Central memory CD8-positive, alpha-beta T cell (primary cell): Measurements from ENCODE around the gene CFAP210.

Experiments used
- ATAC-seq: fragments of 150-1000 bp; cut with Tn5 transposase; replicated peaks from 2 replicates; pipeline ENCODE4 v1.10.0; 2022; ENCODE audit warnings: mild to moderate bottlenecking, moderate FRiP score, moderate number of reproducible peaks; ENCODE audit not compliant: poor library complexity, severe bottlenecking; ENCODE audit errors: extremely low read depth
- DNase-seq, 2 donors: peaks; one replicate each; pipeline ENCODE4 v3.0.0; 2021; ENCODE audit warnings: low spot score in 2 of 2
- H3K27ac Mint-ChIP-seq: one replicate; pipeline ENCODE4 v1.8.0; 2022; ENCODE audit warnings: low read depth, mild to moderate bottlenecking, moderate library complexity, mixed read lengths
- H3K27me3 Mint-ChIP-seq: one replicate; pipeline ENCODE4 v1.8.0; 2022; ENCODE audit warnings: mixed read lengths
- H3K36me3 Mint-ChIP-seq: one replicate; pipeline ENCODE4 v1.8.0; 2022; ENCODE audit warnings: mild to moderate bottlenecking, moderate library complexity, mixed read lengths; ENCODE audit not compliant: insufficient read depth
- H3K4me1 Mint-ChIP-seq: one replicate; pipeline ENCODE4 v1.8.0; 2022; ENCODE audit warnings: mixed read lengths
- H3K4me3 Mint-ChIP-seq: one replicate; pipeline ENCODE4 v1.8.0; 2022; ENCODE audit warnings: mild to moderate bottlenecking, moderate library complexity, mixed read lengths
- H3K9me3 Mint-ChIP-seq: one replicate; pipeline ENCODE4 v1.8.0; 2022; ENCODE audit warnings: mixed read lengths

CFAP210 gene

DNA sequence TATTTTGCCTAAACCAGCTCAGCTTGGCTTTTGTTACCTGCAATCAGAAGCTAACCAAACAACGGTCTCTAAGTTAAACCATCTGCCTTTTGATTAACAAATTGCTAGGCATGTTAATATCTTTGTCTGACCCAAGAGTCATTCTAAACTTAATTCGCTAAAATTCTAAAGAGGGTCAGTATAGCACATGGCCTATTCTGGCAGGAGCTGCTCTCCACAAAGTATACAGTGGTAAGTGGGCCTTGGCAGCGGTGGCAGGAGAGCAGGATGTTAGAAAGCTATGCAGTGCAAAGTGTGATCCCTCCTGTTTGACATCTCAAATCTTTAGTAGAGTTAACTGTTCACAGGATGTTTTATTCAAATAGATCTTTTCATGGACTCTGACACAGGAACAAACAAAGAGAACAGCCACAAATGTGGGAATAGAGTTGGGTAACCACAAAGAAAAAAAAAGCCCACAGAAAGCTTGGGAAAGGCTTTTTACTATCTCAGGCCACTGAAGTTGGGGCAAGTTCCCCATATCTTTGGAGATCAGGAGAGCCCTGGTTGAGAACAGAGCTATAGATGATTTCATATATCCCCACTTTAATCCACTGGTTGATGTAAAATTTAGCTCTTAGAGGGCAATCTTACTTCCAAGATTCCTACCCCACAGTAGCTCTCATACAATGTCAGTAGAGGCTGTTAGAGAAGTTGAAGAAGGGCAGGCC is 10.6 kb downstream of the CFAP210 start:
- Mint-ChIP-seq H3K36me3 (peaks cover 11% of the 10 kb centered on the region), H3K9me3 (peaks cover 2% of the 10 kb centered on the region), H3K4me3 (peak overlapping the region; percentile 28), H3K4me1 (peaks cover 25% of the 10 kb centered on the region), H3K27me3 (no peaks in the 10 kb centered on the region), H3K27ac (peak overlapping the region; percentile 91)
- no peak for DNase-seq
- peak; percentile 70 for ATAC-seq

GRCh38 chr2:169683054-169683424 is 11.2 kb downstream of the CFAP210 start:
- H3K9me3 Mint-ChIP-seq, result no peaks in the 10 kb centered on the region
- peak; percentile 80 for ATAC-seq
- H3K4me3 Mint-ChIP-seq, result peak overlapping the region; percentile 28
- H3K4me1 Mint-ChIP-seq, result peaks cover 25% of the 10 kb centered on the region
- peaks cover 7% of the 10 kb centered on the region for H3K36me3 Mint-ChIP-seq
- DNase-seq, result no peak
- H3K27me3 Mint-ChIP-seq, result no peaks in the 10 kb centered on the region
- H3K27ac Mint-ChIP-seq, result peak overlapping the region; percentile 91

DNA sequence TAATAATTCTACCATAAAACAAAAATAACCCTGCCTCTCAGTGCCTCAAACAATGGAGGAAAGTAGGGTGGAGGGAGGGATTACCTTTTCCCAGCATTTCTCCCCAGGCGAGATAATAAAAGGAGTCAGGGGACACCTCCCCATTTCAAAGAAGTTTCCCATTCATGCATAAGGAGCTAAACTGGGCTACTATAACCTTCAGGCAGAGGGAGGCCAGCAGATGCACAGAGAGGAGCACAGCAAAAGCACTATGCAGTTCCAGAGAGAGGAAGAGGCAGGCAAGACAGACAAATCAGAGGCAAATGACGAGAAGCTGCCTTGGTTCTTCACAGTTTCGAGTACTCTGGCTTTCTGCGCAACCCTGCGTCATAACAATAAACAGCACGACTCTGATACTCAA is 17.4 kb downstream of the CFAP210 start:
- no peaks in the 10 kb centered on the region for H3K9me3 Mint-ChIP-seq
- peaks cover 14% of the 10 kb centered on the region for H3K27me3 Mint-ChIP-seq
- H3K4me3 Mint-ChIP-seq, result no peak overlapping the region
- no peak overlapping the region for H3K27ac Mint-ChIP-seq
- peaks cover 3% of the 10 kb centered on the region for H3K36me3 Mint-ChIP-seq
- ATAC-seq, result no peak
- H3K4me1 Mint-ChIP-seq, result no peaks in the 10 kb centered on the region
- no peak for DNase-seq

GRCh38 chr2:169676357-169676756 is 17.8 kb downstream of the CFAP210 start:
- no peak overlapping the region for H3K27ac Mint-ChIP-seq
- H3K27me3 Mint-ChIP-seq, result peaks cover 14% of the 10 kb centered on the region
- peaks cover 3% of the 10 kb centered on the region for H3K36me3 Mint-ChIP-seq
- DNase-seq, result no peak
- no peak for ATAC-seq
- H3K4me1 Mint-ChIP-seq, result no peaks in the 10 kb centered on the region
- no peak overlapping the region for H3K4me3 Mint-ChIP-seq
- no peaks in the 10 kb centered on the region for H3K9me3 Mint-ChIP-seq

- Mint-ChIP-seq H3K27ac (no peak overlapping the region), H3K4me1 (no peaks in the 10 kb centered on the region), H3K9me3 (no peaks in the 10 kb centered on the region), H3K27me3 (peaks cover 14% of the 10 kb centered on the region), H3K4me3 (no peak overlapping the region), H3K36me3 (peaks cover 3% of the 10 kb centered on the region)
- no peak for DNase-seq
- no peak for ATAC-seq
These were observed 20.3 kb downstream of the CFAP210 start for GRCh38 chr2:169673921-169674320.

- Mint-ChIP-seq H3K27ac (no peak overlapping the region), H3K36me3 (peaks cover 2% of the 10 kb centered on the region), H3K4me3 (no peak overlapping the region), H3K4me1 (no peaks in the 10 kb centered on the region), H3K9me3 (no peaks in the 10 kb centered on the region), H3K27me3 (peaks cover 14% of the 10 kb centered on the region)
- ATAC-seq, result no peak
- no peak for DNase-seq
These were observed 21.1 kb downstream of the CFAP210 start for GRCh38 chr2:169673106-169673505.

GRCh38 chr2:169672406-169672805 is 21.8 kb downstream of the CFAP210 start:
- Mint-ChIP-seq H3K27ac (no peak overlapping the region), H3K9me3 (no peaks in the 10 kb centered on the region), H3K27me3 (peaks cover 14% of the 10 kb centered on the region), H3K4me3 (no peak overlapping the region), H3K36me3 (peaks cover 2% of the 10 kb centered on the region), H3K4me1 (no peaks in the 10 kb centered on the region)
- no peak for ATAC-seq
- no peak for DNase-seq

GRCh38 chr2:169670937-169671336 is 23.3 kb downstream of the CFAP210 start:
- H3K9me3 Mint-ChIP-seq, result no peaks in the 10 kb centered on the region
- no peak for ATAC-seq
- no peak overlapping the region for H3K4me3 Mint-ChIP-seq
- no peak overlapping the region for H3K27ac Mint-ChIP-seq
- H3K4me1 Mint-ChIP-seq, result no peaks in the 10 kb centered on the region
- peaks cover 2% of the 10 kb centered on the region for H3K36me3 Mint-ChIP-seq
- no peak for DNase-seq
- peaks cover 14% of the 10 kb centered on the region for H3K27me3 Mint-ChIP-seq

DNA sequence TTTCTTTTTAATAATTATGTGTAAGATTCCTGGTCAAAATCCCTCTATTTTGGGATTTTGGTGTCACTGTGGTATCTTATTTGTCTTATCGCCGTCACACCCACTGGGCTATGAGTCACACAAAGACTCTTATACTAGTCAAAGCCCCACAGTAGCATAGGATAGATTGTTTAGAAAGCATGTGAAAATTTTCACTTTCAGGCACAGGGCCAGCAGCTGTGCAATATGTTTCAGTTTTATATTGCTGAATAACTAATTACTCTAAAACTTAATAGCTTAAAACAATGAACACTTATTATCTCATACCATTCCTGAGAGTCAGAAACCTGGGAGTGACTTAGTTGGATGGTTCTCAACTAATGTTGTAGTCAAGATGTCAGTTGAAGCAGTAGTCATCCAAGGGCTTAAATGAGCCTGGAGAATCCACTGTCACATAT is 24.0 kb downstream of the CFAP210 start:
- Mint-ChIP-seq H3K27me3 (peaks cover 14% of the 10 kb centered on the region), H3K4me1 (no peaks in the 10 kb centered on the region), H3K36me3 (no peaks in the 10 kb centered on the region), H3K9me3 (no peaks in the 10 kb centered on the region), H3K27ac (no peak overlapping the region), H3K4me3 (no peak overlapping the region)
- no peak for DNase-seq
- ATAC-seq, result no peak

GRCh38 chr2:169667583-169667982 is 26.6 kb downstream of the CFAP210 start:
- ATAC-seq (no peak), DNase-seq (no peak)
- Mint-ChIP-seq H3K36me3 (no peaks in the 10 kb centered on the region), H3K27ac (no peak overlapping the region), H3K4me1 (no peaks in the 10 kb centered on the region), H3K9me3 (no peaks in the 10 kb centered on the region), H3K4me3 (no peak overlapping the region), H3K27me3 (peaks cover 4% of the 10 kb centered on the region)

- Mint-ChIP-seq H3K4me1 (no peaks in the 10 kb centered on the region), H3K27ac (no peak overlapping the region), H3K4me3 (no peak overlapping the region), H3K27me3 (peaks cover 10% of the 10 kb centered on the region), H3K9me3 (no peaks in the 10 kb centered on the region), H3K36me3 (no peaks in the 10 kb centered on the region)
- no peak for ATAC-seq
- DNase-seq, result no peak
These were observed 29.0 kb downstream of the CFAP210 start for GRCh38 chr2:169664978-169665930.

- DNase-seq, result no peak
- no peak overlapping the region for H3K4me3 Mint-ChIP-seq
- no peak for ATAC-seq
- no peaks in the 10 kb centered on the region for H3K36me3 Mint-ChIP-seq
- H3K4me1 Mint-ChIP-seq, result no peaks in the 10 kb centered on the region
- H3K9me3 Mint-ChIP-seq, result no peaks in the 10 kb centered on the region
- no peak overlapping the region for H3K27ac Mint-ChIP-seq
- H3K27me3 Mint-ChIP-seq, result peaks cover 10% of the 10 kb centered on the region
These were observed 29.6 kb downstream of the CFAP210 start for GRCh38 chr2:169664600-169664977.

DNA sequence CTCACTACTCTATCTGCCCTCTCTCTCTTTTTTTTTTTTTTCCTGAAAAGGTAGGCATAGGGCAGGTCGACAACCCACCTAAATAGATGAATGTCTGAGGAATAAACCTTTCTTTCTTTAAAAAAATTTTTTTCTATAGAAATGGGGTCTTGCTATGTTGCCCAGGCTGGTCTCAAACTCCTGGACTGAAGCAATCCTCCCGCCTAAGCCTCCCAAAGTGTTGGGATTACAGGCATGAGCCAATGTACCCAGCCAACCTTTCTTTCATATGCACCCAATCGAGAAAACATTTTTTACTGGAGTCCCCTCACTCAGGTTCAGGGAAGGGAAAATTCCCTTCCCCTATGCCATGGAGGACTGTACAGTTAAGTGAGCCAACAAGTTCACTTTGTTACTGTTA is 31.0 kb downstream of the CFAP210 start:
- DNase-seq (no peak), ATAC-seq (no peak)
- no peaks in the 10 kb centered on the region for H3K9me3 Mint-ChIP-seq
- H3K27ac Mint-ChIP-seq, result no peak overlapping the region
- no peak overlapping the region for H3K4me3 Mint-ChIP-seq
- H3K27me3 Mint-ChIP-seq, result peaks cover 10% of the 10 kb centered on the region
- no peaks in the 10 kb centered on the region for H3K4me1 Mint-ChIP-seq
- H3K36me3 Mint-ChIP-seq, result no peaks in the 10 kb centered on the region
